ENCODE results near the gene ZFAND3.

GRCh38 chr6:37845026-37845911 lies 25.7 kb downstream of the ZFAND3 start:
- TF ChIP-seq CTCF (IDR thresholded peaks at IDR 0.05) (no peak), POLR2A (IDR thresholded peaks at IDR 0.05) (no peak), POLR2AphosphoS5 (IDR thresholded peaks at IDR 0.05; ENCODE audit: insufficient read depth in 1 of 2, low read depth in 1 of 2) (peak in 1 of 2 donors; percentile 29)
